Cardiac fibroblast (primary cell): Measurements from ENCODE around the gene MEGF8.

Experiments used
- DNase-seq, 2 donors: peaks; one replicate each; pipeline versions ENCODE4 v3.0.0 to v3.0.0-alpha.2; 2010; ENCODE audit warnings: low read depth in 2 of 2
- H3K4me3 ChIP-seq, 2 donors: replicated peaks in 1 of 2; 1 replicate in 1 of 2; 2 replicates in 1 of 2; pipeline ENCODE4 v1.5.1; 2011; ENCODE audit warnings: low read depth in 2 of 2, low read length in 2 of 2, mild to moderate bottlenecking in 2 of 2, moderate library complexity in 1 of 2
- TF ChIP-seq, protein P1 (sequence below): IDR thresholded peaks from one replicate; pipeline ENCODE4 v1.5.1; 2011; ENCODE audit warnings: low read depth, mild to moderate bottlenecking, low read length, inconsistent platforms

The MEGF8 gene

DNA sequence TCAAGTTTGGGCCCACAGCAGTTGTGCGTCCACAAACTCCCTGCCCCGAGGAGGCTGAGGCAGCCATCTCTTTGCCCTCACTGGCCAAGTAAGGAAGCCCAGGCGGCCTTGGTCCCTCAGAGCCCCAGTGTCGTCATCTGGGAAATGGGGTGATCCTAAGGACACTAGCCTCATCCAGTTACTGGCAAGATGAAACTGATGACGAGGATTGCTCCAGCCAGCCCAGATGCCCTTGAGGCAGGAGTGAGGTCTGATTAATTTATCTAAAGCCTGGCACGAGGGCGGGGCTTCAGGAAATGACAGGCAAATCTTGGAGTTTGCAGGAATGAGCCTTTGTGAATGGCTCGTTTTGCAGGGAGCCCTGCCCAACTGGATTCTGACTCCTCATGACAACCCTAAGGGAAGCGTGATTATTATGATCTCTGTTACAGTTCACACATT, 96.2 kb downstream of the MEGF8 start:
- H3K4me3 ChIP-seq = no peak overlapping the region
- DNase-seq = peak in 1 of 2 donors; percentile 39
- TF ChIP-seq, protein P1, sequence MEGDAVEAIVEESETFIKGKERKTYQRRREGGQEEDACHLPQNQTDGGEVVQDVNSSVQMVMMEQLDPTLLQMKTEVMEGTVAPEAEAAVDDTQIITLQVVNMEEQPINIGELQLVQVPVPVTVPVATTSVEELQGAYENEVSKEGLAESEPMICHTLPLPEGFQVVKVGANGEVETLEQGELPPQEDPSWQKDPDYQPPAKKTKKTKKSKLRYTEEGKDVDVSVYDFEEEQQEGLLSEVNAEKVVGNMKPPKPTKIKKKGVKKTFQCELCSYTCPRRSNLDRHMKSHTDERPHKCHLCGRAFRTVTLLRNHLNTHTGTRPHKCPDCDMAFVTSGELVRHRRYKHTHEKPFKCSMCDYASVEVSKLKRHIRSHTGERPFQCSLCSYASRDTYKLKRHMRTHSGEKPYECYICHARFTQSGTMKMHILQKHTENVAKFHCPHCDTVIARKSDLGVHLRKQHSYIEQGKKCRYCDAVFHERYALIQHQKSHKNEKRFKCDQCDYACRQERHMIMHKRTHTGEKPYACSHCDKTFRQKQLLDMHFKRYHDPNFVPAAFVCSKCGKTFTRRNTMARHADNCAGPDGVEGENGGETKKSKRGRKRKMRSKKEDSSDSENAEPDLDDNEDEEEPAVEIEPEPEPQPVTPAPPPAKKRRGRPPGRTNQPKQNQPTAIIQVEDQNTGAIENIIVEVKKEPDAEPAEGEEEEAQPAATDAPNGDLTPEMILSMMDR = no peak

DNA sequence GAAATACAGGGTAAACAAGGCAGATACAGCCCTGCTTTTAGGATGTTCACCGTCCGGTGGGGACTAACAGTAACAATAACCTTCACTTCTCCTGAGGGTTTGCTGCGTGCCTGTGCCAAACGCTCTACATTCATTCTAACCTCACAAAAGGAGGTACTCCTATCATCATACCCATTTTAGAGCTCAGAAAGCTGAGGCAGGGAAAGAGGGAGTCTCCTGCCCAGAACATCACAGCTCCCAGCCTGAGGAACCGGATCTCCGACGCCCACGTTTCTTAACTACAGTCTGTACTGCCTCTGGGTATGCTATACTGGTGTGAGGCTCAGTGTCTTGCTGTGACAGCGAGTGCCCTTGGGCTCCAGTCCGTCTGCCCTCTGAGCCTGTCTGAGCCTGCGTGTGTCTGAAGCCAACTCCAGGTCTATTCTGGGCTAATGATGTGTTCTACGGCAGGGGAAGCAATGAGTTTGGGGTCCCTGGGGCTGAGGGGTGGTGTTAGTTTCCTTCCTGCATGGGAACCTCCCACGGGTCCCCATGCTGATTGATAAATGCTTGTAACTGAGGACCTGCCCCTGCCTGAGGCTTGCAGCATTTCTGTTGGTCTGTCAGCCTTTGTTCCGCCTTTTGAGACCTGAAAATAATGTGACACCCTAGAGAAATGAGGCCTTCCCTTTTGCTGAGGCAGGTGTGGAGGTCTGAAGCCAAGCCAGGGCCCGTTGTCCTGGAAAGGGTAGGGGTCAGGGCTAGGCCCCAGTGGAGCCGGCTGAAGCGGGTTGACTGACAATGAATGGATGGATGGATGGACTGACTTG, 96.9 kb downstream of the MEGF8 start:
- DNase-seq = no peak
- H3K4me3 ChIP-seq = peak overlapping the region; percentile 59 to 74
- TF ChIP-seq, protein P1 = no peak

DNA sequence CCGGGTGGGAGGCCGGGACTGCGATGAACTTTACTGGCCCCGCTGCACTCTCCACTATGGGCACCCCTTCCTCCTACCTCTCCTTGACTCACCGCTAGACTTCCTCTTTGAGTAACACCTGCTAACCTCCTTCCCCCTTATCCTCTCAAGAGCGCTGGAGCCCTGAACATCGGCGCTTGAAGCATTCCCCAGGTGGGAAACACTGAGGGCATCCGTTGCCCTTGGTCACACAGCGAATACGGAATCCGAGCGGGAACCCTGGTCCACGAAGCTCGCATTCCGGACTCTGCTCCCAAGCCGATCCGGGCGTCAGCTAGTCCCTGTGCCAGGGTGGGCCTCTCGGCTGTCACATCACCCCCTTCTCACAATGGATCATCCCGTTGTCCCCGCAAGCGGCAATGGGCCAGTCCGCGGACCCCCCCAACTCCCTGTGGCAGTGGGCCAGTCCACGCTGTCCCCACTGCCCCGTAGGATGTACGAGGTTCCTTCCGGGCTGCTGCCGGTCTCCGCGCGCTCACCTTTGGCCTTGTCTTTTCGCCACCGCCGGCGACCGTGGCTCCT, 97.5 kb downstream of the MEGF8 start:
- TF ChIP-seq, protein P1 = no peak
- DNase-seq = no peak
- H3K4me3 ChIP-seq = peak overlapping the region; percentile 59 to 74

GRCh38 chr19:42423462-42424344, 98.3 kb downstream of the MEGF8 start:
- TF ChIP-seq, protein P1 = no peak
- peak; percentile 92 to 95 for DNase-seq
- peak overlapping the region; percentile 59 to 74 for H3K4me3 ChIP-seq

DNA sequence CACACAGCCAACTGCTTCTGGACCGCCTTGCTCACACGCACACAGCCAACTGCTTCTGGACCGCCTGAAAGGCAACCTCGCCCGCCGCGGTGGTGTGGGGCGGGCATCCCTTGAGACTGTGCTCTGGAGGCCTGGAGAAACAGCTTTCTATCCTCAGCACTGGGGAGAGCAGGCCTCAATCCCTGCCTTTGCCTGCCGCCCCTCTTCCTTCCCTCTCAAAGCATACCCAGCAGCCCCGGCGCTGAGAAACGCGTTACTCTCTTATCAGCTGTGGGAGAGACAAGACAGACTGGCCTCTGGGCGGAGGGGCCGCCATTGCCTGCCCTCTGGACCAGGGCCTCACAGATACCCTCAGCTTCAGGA, 98.9 kb downstream of the MEGF8 start:
- TF ChIP-seq, protein P1 = no peak
- H3K4me3 ChIP-seq = peak overlapping the region in 1 of 2 donors; percentile 74
- no peak for DNase-seq

DNA sequence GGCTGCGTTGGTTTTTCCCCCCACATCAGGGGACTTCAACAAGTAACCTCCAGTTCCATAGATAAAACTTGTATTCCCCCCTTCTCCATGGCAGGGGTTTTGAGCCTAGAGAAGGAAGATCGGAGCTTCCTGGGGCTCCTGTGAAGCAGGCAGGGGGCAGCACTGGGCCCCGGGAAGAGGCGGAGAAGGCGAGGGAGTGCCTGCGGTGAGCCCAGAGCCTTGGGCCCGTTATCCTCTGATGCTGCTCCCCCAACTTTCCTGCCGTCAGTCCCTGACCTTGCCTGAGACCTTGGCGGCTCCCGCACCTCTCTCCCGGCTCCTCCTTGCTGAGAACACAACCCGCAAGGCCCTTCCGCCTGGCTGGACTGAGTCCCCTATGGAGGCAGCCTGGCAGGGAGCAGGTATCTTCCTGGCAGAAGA, 99.3 kb downstream of the MEGF8 start:
- H3K4me3 ChIP-seq = no peak overlapping the region
- TF ChIP-seq, protein P1 = peak; percentile 18
- no peak for DNase-seq
